Neutrophil (primary cell): ENCODE measurements around the gene ACOT2.
"Not testable (repeated sequence)": the region's sequence is repeated elsewhere in the genome, so short reads cannot be mapped to it uniquely, and the experiment has no call there.

ENCODE experiments used
- H3K27ac ChIP-seq: fragments of 200-600 bp; sonication (generic); 2 replicates; pipeline ENCODE4 v1.5.1; 2016; ENCODE audit warnings: mild to moderate bottlenecking, moderate library complexity
- H3K27me3 ChIP-seq: fragments of 200-600 bp; sonication (generic); 2 replicates; pipeline ENCODE4 v1.6.0; 2016; ENCODE audit warnings: mild to moderate bottlenecking
- H3K36me3 ChIP-seq: fragments of 200-600 bp; sonication (generic); 2 replicates; pipeline ENCODE4 v1.5.1; 2017
- H3K4me1 ChIP-seq, 2 experiments: fragments of 200-600 bp in 1 of 2; sonication (generic) in 1 of 2; 1 replicate in 1 of 2; 2 replicates in 1 of 2; pipeline versions ENCODE4 v1.5.1 to v1.6.1; 2013 to 2016; ENCODE audit warnings: low read depth in 1 of 2, low read length in 1 of 2, mild to moderate bottlenecking in 1 of 2, moderate library complexity in 1 of 2; ENCODE audit not compliant: control insufficient read depth in 1 of 2, insufficient read depth in 1 of 2
- H3K4me3 ChIP-seq, 2 experiments: fragments of 200-600 bp in 1 of 2; sonication (generic) in 1 of 2; 1 replicate in 1 of 2; 2 replicates in 1 of 2; pipeline ENCODE4 v1.5.1; 2013 to 2016; ENCODE audit warnings: low read depth in 1 of 2, low read length in 1 of 2, mild to moderate bottlenecking in 1 of 2, moderate library complexity in 1 of 2
- H3K9me3 ChIP-seq: fragments of 200-600 bp; sonication (generic); 2 replicates; pipeline ENCODE4 v1.5.1; 2016
- TF ChIP-seq, protein P1 (sequence below): fragments of 200-600 bp; sonication (generic); IDR thresholded peaks from 2 replicates; pipeline ENCODE4 v1.5.1; 2016; ENCODE audit warnings: antibody characterized with exemption

Gene ACOT2

DNA sequence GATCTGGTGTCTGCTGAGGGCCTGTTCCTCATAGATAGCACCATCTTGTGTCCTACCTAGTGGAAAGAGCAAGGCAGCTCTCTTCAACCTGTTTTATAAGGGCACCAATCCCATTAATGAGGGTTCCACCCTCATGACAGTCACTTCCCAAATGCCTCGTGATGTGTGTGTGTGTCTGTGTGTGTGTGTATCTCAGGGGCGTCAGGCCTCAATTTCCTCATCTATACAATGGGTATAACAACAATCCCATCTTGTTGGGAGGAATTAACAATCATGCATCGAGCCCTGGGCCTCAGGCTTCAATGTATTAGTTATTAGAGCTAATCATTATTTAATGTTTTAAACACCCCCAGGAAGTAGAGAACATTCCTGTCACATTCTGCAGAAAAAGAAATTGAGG, 19.9 kb upstream of the ACOT2 start:
- not testable (repeated sequence) for H3K36me3 ChIP-seq, H3K27me3 ChIP-seq, H3K27ac ChIP-seq, H3K4me3 ChIP-seq, H3K4me1 ChIP-seq, H3K9me3 ChIP-seq

DNA sequence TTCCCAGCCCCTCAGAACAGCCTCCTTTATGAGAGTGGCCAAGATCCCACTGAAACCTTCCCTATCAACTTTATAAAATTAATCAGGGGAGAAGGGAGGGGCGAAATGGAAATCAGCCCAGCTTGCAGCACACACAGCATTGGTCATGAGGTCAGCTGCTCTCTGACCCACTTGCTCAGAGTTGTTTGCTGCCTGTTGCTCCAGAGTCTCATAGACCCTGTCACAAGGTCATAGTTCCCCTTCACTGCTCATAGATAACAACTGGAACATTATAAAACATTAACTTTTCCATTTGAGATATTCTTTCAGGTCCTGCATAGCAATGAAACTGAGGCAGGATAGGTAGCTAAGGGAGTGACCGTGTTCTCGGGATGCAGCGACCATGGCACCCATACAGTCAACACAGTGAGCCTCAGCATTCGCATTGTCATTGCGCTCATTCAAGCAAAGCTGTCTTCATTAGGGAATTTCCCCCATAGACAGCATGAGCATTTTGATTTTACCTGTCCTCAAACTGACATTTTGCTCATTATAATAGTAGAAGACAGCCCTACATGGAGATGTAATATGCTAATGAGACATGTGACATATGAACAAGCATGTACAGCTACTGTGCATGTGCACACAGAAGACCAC, 19.0 kb upstream of the ACOT2 start:
- H3K27me3 ChIP-seq, H3K36me3 ChIP-seq, H3K9me3 ChIP-seq, H3K27ac ChIP-seq, H3K4me1 ChIP-seq, H3K4me3 ChIP-seq: not testable (repeated sequence)

DNA sequence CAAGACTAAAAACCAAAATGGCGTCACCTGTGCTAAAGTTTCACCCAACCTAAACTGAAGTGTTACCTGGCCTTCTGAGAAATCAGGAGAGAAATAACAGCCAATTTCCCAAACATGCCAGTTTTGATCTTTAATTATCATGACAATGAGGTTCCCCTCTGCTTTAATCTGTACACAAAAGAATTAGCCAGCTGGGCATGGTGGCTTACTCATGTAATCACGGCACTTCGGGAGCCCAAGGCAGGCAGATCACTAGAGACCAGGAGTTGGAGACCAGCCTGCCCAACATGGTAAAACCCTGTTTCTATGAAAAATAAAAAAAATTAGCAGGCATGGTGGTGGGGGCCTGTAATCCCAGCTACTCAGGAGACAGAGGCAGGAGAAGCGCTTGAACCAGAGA, 15.2 kb upstream of the ACOT2 start:
- H3K4me1 ChIP-seq, result no peaks in the 10 kb centered on the region
- TF ChIP-seq, protein P1, sequence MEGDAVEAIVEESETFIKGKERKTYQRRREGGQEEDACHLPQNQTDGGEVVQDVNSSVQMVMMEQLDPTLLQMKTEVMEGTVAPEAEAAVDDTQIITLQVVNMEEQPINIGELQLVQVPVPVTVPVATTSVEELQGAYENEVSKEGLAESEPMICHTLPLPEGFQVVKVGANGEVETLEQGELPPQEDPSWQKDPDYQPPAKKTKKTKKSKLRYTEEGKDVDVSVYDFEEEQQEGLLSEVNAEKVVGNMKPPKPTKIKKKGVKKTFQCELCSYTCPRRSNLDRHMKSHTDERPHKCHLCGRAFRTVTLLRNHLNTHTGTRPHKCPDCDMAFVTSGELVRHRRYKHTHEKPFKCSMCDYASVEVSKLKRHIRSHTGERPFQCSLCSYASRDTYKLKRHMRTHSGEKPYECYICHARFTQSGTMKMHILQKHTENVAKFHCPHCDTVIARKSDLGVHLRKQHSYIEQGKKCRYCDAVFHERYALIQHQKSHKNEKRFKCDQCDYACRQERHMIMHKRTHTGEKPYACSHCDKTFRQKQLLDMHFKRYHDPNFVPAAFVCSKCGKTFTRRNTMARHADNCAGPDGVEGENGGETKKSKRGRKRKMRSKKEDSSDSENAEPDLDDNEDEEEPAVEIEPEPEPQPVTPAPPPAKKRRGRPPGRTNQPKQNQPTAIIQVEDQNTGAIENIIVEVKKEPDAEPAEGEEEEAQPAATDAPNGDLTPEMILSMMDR, result no peak

DNA sequence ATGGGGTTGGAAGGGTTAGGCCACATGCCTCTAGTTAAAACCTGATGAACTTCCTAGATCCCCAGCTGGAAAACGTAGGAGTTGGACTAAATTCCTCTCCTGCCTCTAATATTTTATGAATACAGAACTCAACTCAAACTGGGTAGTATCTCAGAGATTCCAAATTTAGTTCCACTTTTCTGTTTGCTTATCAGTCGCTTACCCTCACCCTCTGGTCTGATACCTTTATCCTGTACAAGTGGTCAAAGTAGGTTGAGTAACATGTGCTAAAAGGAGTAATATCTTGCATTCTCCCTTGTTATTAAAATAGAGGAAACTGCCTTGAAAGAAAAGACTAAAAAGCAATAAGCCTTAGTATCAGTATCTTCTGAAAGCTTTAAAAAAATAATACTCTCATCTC, 11.8 kb upstream of the ACOT2 start:
- not testable (repeated sequence) for H3K4me3 ChIP-seq, H3K27ac ChIP-seq, H3K27me3 ChIP-seq, H3K9me3 ChIP-seq, H3K36me3 ChIP-seq, H3K4me1 ChIP-seq

More for the DNA sequence above, 15.2 kb upstream of the ACOT2 start:
- Histone ChIP-seq H3K36me3 (no peaks in the 10 kb centered on the region), H3K9me3 (no peaks in the 10 kb centered on the region), H3K27me3 (no peaks in the 10 kb centered on the region), H3K27ac (no peak overlapping the region), H3K4me3 (no peak overlapping the region)

DNA sequence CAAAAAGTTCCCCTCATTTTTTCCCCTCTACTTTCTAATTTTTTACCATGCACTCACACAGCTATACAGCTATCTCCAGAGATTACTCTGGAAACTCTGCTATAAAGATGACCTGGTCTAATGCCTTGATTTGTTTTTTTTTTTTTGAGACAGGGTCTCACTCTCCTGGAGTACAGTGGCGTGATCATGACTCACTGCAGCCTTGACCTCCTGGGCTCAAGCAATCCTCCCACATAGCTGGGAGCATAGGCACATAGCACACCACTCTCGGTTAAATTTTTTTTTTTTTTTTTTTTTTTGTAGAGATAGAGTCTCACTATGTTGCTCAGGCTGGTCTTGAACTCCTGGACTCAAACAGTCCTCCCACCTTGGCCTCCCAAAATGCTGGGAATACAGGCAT, 10.8 kb upstream of the ACOT2 start:
- H3K9me3 ChIP-seq, H3K27ac ChIP-seq, H3K27me3 ChIP-seq, H3K36me3 ChIP-seq, H3K4me1 ChIP-seq, H3K4me3 ChIP-seq: not testable (repeated sequence)

DNA sequence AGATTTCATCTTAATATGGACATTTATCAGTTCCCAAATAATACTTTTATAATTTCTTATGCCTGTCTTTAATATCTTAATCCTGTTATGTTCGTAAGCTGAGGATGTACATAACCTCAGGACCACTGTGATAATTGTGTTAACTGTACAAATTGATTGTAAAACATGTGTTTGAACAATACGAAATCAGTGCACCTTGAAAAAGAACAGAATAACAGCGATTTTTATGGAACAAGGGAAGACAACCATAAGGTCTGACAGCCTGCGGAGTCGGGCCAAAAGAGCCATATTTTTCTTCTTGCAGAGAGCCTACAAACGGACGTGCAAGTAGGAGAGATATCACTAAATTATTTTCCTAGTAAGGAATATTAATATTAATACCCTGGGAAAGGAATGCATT, 6.8 kb upstream of the ACOT2 start:
- H3K9me3 ChIP-seq, H3K4me3 ChIP-seq, H3K36me3 ChIP-seq, H3K27ac ChIP-seq, H3K27me3 ChIP-seq, H3K4me1 ChIP-seq: not testable (repeated sequence)

DNA sequence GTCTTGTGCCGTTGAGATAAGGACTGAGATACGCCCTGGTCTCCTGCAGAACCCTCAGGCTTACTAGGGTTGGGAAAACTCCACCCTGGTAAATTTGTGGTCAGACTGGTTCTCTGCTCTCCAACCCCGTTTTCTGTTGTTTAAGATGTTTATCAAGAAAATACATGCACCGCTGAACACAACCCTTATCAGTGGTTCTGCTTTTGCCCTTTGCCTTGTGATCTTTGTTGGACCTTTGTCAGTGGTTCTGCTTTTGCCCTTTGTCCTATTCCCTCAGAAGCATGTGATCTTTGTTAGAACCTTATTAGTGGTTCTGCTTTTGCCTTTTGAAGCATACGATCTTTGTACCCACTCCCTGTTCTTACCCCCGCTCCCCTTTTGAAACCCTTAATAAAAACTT, 6.3 kb upstream of the ACOT2 start:
- not testable (repeated sequence) for H3K27me3 ChIP-seq, H3K9me3 ChIP-seq, H3K4me1 ChIP-seq, H3K27ac ChIP-seq, H3K4me3 ChIP-seq, H3K36me3 ChIP-seq

DNA sequence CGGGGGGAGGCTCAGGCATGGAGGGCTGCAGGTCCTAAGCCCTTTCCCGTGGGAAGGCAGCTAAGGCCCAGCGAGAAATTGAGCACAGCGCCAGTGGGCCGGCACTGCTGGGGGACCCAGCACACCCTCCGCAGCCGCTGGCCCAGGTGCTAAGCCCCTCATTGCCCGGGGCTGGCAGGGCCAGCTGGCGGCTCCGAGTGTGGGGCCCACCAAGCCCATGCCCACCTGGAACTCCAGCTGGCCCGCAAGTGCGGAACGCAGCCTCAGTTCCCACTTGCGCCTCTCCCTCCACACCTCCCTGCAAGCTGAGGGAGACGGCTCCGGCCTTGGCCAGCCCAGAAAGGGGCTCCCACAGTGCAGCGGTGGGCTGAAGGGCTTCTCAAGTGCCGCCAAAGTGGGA, 2.6 kb upstream of the ACOT2 start:
- H3K27me3 ChIP-seq, H3K27ac ChIP-seq, H3K4me3 ChIP-seq, H3K9me3 ChIP-seq, H3K36me3 ChIP-seq: not testable (repeated sequence)
- H3K4me1 ChIP-seq, result peaks cover 13% of the 10 kb centered on the region in 2 experiments

DNA sequence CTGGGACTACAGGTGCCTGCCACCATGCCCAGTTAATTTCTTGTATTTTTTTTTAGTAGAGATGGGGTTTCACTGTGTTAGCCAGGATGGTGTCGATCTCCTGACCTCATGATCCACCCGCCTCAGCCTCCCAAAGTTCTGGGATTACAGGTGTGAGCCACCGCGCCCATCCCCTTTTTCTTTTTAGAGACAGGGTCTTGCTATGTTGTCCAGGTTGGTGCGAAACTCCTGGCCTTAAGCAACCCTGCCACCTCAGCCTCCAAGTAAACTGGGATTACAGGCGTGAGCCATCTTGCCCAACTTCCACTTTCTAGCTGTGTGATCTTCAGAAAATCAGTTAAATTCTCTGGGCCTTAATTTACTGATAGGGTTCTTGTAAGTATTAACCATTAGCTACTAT, 2.1 kb upstream of the ACOT2 start:
- not testable (repeated sequence) for H3K27ac ChIP-seq, H3K4me3 ChIP-seq, H3K36me3 ChIP-seq, H3K9me3 ChIP-seq, H3K27me3 ChIP-seq
- H3K4me1 ChIP-seq, result peaks cover 13% of the 10 kb centered on the region in 2 experiments

DNA sequence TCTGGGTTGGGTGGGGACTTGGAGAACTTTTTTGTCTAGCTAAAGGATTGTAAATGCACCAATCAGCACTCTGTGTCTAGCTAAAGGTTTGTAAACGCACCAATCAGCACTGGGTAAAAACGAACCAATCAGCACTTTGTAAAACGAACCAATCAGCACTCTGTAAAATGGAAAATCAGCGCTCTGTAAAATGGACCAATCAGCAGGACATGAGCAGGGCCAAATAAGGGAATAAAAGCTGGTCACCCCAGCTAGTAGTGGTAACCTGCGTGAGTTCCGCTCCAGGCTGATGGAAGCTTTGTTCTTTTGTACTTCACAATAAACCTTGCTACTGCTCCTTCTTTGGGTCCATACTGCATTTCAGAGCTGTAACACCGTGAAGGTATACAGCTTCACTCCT, 1.7 kb upstream of the ACOT2 start:
- H3K27ac ChIP-seq, result no peak overlapping the region
- no peaks in the 10 kb centered on the region for H3K36me3 ChIP-seq
- peaks cover 13% of the 10 kb centered on the region in 2 experiments for H3K4me1 ChIP-seq
- no peak overlapping the region for H3K4me3 ChIP-seq
- H3K9me3 ChIP-seq, result peaks cover 4% of the 10 kb centered on the region
- no peaks in the 10 kb centered on the region for H3K27me3 ChIP-seq
- TF ChIP-seq, protein P1, result no peak
